Ishikawa (cell line): ENCODE results near the gene ADGRL3.

ENCODE experiments used
- CEBPB ChIP-seq: IDR thresholded peaks from 2 replicates; pipeline ENCODE4 v1.6.1; 2012
- CREB1 ChIP-seq: IDR thresholded peaks from 2 replicates; pipeline ENCODE4 v1.6.1; 2012; ENCODE audit warnings: low read depth
- EP300 ChIP-seq: IDR thresholded peaks from 2 replicates; pipeline ENCODE4 v1.6.1; 2012; ENCODE audit warnings: borderline replicate concordance
- MAX ChIP-seq: IDR thresholded peaks from 2 replicates; pipeline ENCODE4 v1.6.1; 2012
- NFIC ChIP-seq: IDR thresholded peaks from 2 replicates; pipeline ENCODE4 v1.6.1; 2012
- RAD21 ChIP-seq: IDR thresholded peaks from 2 replicates; pipeline ENCODE4 v1.6.1; 2012; ENCODE audit warnings: low read depth
- REST ChIP-seq: IDR thresholded peaks from 2 replicates; pipeline ENCODE4 v1.6.1; 2012; ENCODE audit warnings: low read depth, mild to moderate bottlenecking

- no peak for TF ChIP-seq CREB1
- TF ChIP-seq MAX, result no peak
- no peak for TF ChIP-seq RAD21
- TF ChIP-seq EP300, result no peak
- no peak for TF ChIP-seq REST
- TF ChIP-seq CEBPB, result no peak
- no peak for TF ChIP-seq NFIC
Observed at GRCh38 chr4:61336488-61336887, 136.4 kb downstream of the ADGRL3 start.
